Psoas muscle (tissue), 8 donors: Measurements from ENCODE around the gene NXPE3. TPM values are rescaled to one million over a fixed set of nuclear protein-coding genes. Genes with fewer than 3 reads are reported as not detected.

Experiments used
- ATAC-seq, 4 donors: fragments of 200-7000 bp; cut with Tn5 transposase; one replicate each; pipeline ENCODE4 v1.9.1; 2020; ENCODE audit warnings: moderate library complexity in 3 of 4, mild to moderate bottlenecking in 2 of 4
- DNase-seq, 2 donors: peaks; one replicate each; pipeline ENCODE4 v3.0.0-alpha.2; 2020
- H3K27ac ChIP-seq: fragments of 200-600 bp; one replicate; pipeline ENCODE4 v1.8.0; 2022
- H3K27me3 ChIP-seq, 3 donors: fragments of 200-600 bp in 1 of 3; one replicate each; pipeline versions ENCODE4 v1.6.1 to v1.8.0; 2013 to 2022; ENCODE audit warnings: low read length in 2 of 3, mild to moderate bottlenecking in 2 of 3, moderate library complexity in 1 of 3; ENCODE audit not compliant: insufficient read depth in 3 of 3
- H3K36me3 ChIP-seq, 2 donors: fragments of 200-600 bp in 1 of 2; one replicate each; pipeline versions ENCODE4 v1.6.1 to v1.8.0; 2013 to 2022; ENCODE audit warnings: low read depth in 1 of 2, mild to moderate bottlenecking in 1 of 2, moderate library complexity in 1 of 2; ENCODE audit not compliant: insufficient read depth in 1 of 2
- H3K4me1 ChIP-seq: fragments of 200-600 bp; one replicate; pipeline ENCODE4 v1.8.0; 2022
- H3K4me3 ChIP-seq: fragments of 200-600 bp; one replicate; pipeline ENCODE4 v1.8.0; 2022; ENCODE audit warnings: mild to moderate bottlenecking
- H3K9me3 ChIP-seq: fragments of 200-600 bp; one replicate; pipeline ENCODE4 v1.8.0; 2022
- WGBS, 3 donors: extraction: QIAGEN DNeasy Blood & Tissue Kit; methylation state at CpG; one replicate each; pipeline versions ENCODE4 v1.1.6 to v1.1.7; 2013; 5-methylcytosine and 5-hydroxymethylcytosine counted together
- intact Hi-C, 2 donors: fragments of 100-400 bp; cut with DNase I; formaldehyde crosslinking; loops; one replicate each; pipeline versions ENCODE4 v1.11.0 to v1.14.2; 2022
- polyA plus RNA-seq, 3 donors: library from polyadenylated mRNA; stranded (reverse); fragments of 200-250 nt; gene quantifications; one replicate each; pipeline ENCODE4 v1.2.3, GENCODE V29; 2013
- total RNA-seq, 4 donors: library from RNA; stranded (reverse); fragmentation: NEBNext Ultra II Directional in 2 of 4; extraction: Animal tissue kit (Norgen Biotek cat#: 25700) in 2 of 4; gene quantifications; one replicate each; pipeline versions ENCODE4 v1.2.1 to v1.2.4, GENCODE V29; 2021 to 2023
- TF ChIP-seq, protein P1 (sequence below): fragments of 200-600 bp; IDR thresholded peaks from one replicate; pipeline ENCODE4 v1.8.0; 2022; ENCODE audit warnings: antibody characterized with exemption
- donor health status: healthy with polysubstance abuse.
- donor health status: DM: no; HTN: no; CAD: no; lungs with moderate emphysema.
- donor health status: Bipolar disorder and iron deficiency.
- donor health status: healthy.
- donor health status: DM: yes; HTN: yes; CAD: no.
- donor health status: DM: no; HTN: no; CAD: no.
- donor health status: DM: no; HTN: no; CAD: no.
- donor health status: DM: yes; HTN: yes; CAD: no.

The NXPE3 gene
- total and polyA plus RNA-seq, 7 donors: 10.8 to 67.7 (median 43.3) TPM

DNA sequence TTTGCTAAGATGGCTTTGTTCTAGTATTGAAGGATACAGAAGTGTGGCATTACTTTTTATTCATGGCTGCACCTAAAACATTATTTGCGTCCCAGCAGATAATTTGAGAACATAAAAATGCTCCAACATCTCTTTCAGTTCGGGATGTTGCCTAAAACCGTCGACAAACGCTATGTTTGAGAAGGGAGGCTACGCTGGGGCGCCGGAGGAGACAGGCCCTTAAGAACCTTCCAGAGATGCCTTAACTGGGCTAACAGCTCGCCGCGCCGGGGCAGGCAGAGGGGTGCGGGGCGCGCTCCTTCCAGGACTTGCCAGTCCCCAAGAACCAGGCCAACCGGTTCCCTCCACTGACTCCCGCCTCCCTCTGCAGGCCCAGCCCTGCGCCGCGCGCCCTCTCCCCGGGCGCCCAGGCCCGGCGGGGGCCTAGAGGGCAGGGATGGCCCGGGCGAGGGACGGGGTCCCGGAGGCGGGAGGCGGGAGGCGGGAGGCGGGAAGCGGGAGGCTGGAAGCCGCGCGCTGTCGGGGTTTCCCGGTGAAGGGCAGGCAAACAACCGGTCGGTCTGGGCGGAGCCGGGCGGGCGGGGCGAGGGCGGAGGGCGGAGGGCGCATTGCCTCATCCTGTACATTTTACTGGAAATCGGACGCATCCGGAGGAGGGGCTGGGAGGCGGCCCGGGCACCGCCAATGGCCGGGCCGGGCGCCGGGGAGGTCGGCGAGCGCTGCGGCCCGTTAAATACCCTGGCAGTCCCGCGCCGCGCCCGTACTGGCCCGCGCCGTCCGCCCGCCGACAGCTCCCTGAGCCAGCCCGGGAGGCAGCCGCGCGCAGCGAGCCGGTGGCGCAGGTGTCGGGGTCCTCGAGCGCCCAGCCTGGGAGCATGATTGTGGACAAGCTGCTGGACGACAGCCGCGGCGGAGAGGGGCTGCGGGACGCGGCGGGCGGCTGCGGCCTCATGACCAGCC is 70.0 kb downstream of the NXPE3 start, which contains the start of gene NFKBIZ:
Gene NFKBIZ (plus strand): TSS at position 761 of the 960 bp plus-strand sequence. CDS start 115 bp downstream, at position 876.
- DNase-seq (peak; percentile 96 to 97), ATAC-seq (peak; percentile 93 to 98 (median 95))
- no peaks in the 10 kb centered on the region for H3K4me1 ChIP-seq
- TF ChIP-seq, protein P1, sequence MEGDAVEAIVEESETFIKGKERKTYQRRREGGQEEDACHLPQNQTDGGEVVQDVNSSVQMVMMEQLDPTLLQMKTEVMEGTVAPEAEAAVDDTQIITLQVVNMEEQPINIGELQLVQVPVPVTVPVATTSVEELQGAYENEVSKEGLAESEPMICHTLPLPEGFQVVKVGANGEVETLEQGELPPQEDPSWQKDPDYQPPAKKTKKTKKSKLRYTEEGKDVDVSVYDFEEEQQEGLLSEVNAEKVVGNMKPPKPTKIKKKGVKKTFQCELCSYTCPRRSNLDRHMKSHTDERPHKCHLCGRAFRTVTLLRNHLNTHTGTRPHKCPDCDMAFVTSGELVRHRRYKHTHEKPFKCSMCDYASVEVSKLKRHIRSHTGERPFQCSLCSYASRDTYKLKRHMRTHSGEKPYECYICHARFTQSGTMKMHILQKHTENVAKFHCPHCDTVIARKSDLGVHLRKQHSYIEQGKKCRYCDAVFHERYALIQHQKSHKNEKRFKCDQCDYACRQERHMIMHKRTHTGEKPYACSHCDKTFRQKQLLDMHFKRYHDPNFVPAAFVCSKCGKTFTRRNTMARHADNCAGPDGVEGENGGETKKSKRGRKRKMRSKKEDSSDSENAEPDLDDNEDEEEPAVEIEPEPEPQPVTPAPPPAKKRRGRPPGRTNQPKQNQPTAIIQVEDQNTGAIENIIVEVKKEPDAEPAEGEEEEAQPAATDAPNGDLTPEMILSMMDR: no peak
- no peaks in the 10 kb centered on the region for H3K9me3 ChIP-seq
- H3K27ac ChIP-seq: peak within 1 kb of the TSS; percentile 97
- no peaks in the 10 kb centered on the region for H3K27me3 ChIP-seq
- intact Hi-C loops: no loop called here
- WGBS, 3 donors: 2 to 3% (median 2%) methylated on average over 69 to 95 of the region's 95 CpGs
- H3K4me3 ChIP-seq: peak within 1 kb of the TSS; percentile 96
- H3K36me3 ChIP-seq: peaks cover 4 to 24% of the 10 kb centered on the region in 2 donors

DNA sequence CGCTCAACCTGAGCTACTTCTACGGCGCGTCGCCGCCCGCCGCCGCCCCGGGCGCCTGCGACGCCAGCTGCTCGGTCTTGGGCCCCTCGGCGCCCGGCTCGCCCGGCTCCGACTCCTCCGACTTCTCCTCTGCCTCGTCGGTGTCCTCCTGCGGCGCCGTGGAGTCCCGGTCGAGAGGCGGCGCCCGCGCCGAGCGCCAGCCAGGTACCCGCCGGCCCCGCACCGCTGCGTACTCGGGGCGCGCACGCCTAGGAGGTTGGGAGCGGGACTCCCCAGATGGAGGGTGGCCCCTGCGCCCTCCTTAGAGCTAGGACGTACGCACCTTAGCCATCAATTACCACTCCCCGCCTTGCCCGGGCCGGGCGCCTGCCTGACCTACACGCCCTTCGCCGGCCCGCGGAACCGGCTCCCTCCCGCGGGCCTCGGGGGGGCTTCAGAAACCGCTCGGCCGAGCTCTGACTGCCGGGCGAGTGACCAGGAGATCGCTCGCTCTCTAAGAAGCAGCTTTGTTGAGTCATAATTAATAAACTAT is 70.8 kb downstream of the NXPE3 start:
- Histone ChIP-seq H3K4me1 (no peaks in the 10 kb centered on the region), H3K9me3 (no peaks in the 10 kb centered on the region), H3K27ac (peak overlapping the region; percentile 97), H3K36me3 (peaks cover 8 to 31% of the 10 kb centered on the region in 2 donors), H3K4me3 (peak overlapping the region; percentile 96), H3K27me3 (no peaks in the 10 kb centered on the region)
- ATAC-seq (peak; percentile 43 to 59 (median 52)), DNase-seq (peak; percentile 45 to 72)
- TF ChIP-seq, protein P1: no peak
- 0 to 1% (median 1%) methylated on average over 31 to 67 of the region's 67 CpGs for WGBS, 3 donors
- intact Hi-C loops: no loop called here

DNA sequence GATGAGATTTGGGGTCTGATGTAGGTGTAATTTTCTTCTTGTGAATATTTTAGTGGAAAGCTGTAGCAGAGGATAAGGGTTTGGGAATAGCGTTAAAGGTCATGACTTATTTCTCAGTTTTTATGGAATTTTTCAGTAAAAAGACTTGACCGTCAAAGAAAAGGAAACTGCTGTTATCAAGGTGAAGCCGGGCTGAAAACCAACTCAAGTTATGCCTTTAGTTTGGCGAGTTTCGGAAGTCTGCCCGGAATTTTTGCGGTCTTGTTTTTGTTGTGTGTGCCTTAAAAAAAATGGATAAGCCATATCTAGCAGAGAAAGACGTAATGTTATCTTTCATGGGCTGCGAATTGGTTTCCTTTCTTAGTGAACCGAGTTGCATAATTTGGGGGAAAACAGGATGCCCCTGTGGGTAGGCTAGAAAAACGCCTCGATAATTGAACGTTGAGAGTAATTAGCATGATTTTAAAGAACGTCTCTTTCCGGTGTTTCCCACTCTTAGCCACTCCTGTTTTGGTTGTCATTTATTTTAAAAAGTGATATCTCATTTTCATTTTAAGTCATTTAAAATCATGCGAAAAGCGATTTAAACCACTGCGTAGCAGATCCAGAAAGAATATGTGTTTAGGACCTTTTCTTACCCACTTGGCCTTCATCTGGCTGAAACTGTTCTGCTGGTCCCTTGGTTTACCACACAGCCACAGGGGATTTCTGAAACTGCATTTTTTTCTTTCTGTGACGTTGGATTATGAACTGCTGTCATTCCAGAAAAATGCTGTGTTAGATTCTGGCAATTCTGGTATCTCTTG is 71.4 kb downstream of the NXPE3 start:
- Histone ChIP-seq H3K27me3 (no peaks in the 10 kb centered on the region), H3K4me1 (no peaks in the 10 kb centered on the region), H3K4me3 (peak overlapping the region; percentile 96), H3K9me3 (no peaks in the 10 kb centered on the region), H3K36me3 (peaks cover 12 to 38% of the 10 kb centered on the region in 2 donors), H3K27ac (peak overlapping the region; percentile 97)
- TF ChIP-seq, protein P1: no peak
- 18 to 27% (median 22%) methylated on average over 19 of the region's 19 CpGs for WGBS, 3 donors
- DNase-seq (no peak), ATAC-seq (no peak)
- intact Hi-C loops: no loop called here

- 57 to 66% (median 58%) methylated on average over 5 of the region's 5 CpGs for WGBS, 3 donors
- Histone ChIP-seq H3K9me3 (no peaks in the 10 kb centered on the region), H3K27ac (peak overlapping the region; percentile 97), H3K4me3 (peak overlapping the region; percentile 96), H3K36me3 (peaks cover 12 to 46% of the 10 kb centered on the region in 2 donors), H3K27me3 (no peaks in the 10 kb centered on the region), H3K4me1 (no peaks in the 10 kb centered on the region)
- TF ChIP-seq, protein P1: no peak
- DNase-seq: no peak
- intact Hi-C loops: no loop called here
- no peak for ATAC-seq
These were observed 72.2 kb downstream of the NXPE3 start for GRCh38 chr3:101851072-101851770.
